DOHH2 (cell line): ENCODE results near the gene ENPP6.

Source experiments
- CTCF ChIP-seq: fragments of 200-600 bp; sonication (generic); IDR thresholded peaks from one replicate; pipeline ENCODE4 v1.5.1; 2014; ENCODE audit warnings: antibody characterized with exemption, mild to moderate bottlenecking, low read depth, low read length; ENCODE audit not compliant: poor library complexity, severe bottlenecking
- EZH2phosphoT487 ChIP-seq: fragments of 200-600 bp; sonication (generic); IDR thresholded peaks from 2 replicates; pipeline ENCODE4 v1.6.1; 2017; ENCODE audit warnings: borderline replicate concordance, mild to moderate bottlenecking, antibody characterized with exemption, low read length, moderate library complexity, mixed read lengths

- TF ChIP-seq CTCF (no peak), EZH2phosphoT487 (no peak)
Observed at GRCh38 chr4:184145596-184145995, 72.1 kb downstream of the ENPP6 start.
